ENCODE measurements around the gene EFCAB11. TPM values are rescaled to one million over a fixed set of nuclear protein-coding genes. Genes with fewer than 3 reads are reported as not detected.

EFCAB11 gene
- total RNA-seq, 1 experiment from 2014 or later: 18.1 TPM

- H3K4me2 ChIP-seq (ENCODE audit: low read length): no peak overlapping the region
- H2AFZ ChIP-seq (ENCODE audit: low read depth, low read length, poor library complexity, severe bottlenecking): no peak overlapping the region
- ChIA-PET RAD21 (ENCODE audit: low non-redundant PET in 1 of 2, low total read pairs in 2 of 2, uncharacterized antibody in 2 of 2, unreplicated experiment in 2 of 2) (no interaction called here), POLR2A (no interaction called here), CTCF (interaction anchor here (0.7 to 2.8 kb wide), 3 partner anchors 10 to 46 kb away, joined by 3 to 6 read pairs (median 3); no protein-coding TSS in a partner anchor)
- H3K9ac ChIP-seq (ENCODE audit: low read length): no peak overlapping the region
- no peak overlapping the region for H3K4me3 ChIP-seq (replicated peaks in 1 of 2; ENCODE audit: low read depth in 1 of 2, low read length in 2 of 2)
- DNase-seq (ENCODE audit: low read depth, low spot score) (no peak), ATAC-seq (no peak)
- no peaks in the 10 kb centered on the region; a peak in 1 of 4 replicates for H3K36me3 ChIP-seq (ENCODE audit: control insufficient read depth in 1 of 2, insufficient read depth in 2 of 2, low read length in 2 of 2)
- no TSS peak for BruUV-seq (replicated peaks)
- H3K9me2 ChIP-seq (ENCODE audit: insufficient read depth): no peaks in the 10 kb centered on the region
- no peaks in the 10 kb centered on the region for H3K27me3 ChIP-seq (ENCODE audit: insufficient read depth, low read length)
- no peaks in the 10 kb centered on the region for H4K20me1 ChIP-seq (ENCODE audit: insufficient read depth)
- H3K79me2 ChIP-seq (ENCODE audit: insufficient read depth, low read length): no peaks in the 10 kb centered on the region
- TF ChIP-seq RAD21 (IDR thresholded peaks at IDR 0.05; ENCODE audit: low read depth) (no peak), SP1 (IDR thresholded peaks at IDR 0.05; ENCODE audit: low read depth) (no peak), YY1 (IDR thresholded peaks at IDR 0.05; ENCODE audit: extremely low read depth, insufficient replicate concordance, low read depth, low read length) (no peak)
- H3K9me3 ChIP-seq (ENCODE audit: control insufficient read depth in 1 of 2, insufficient read depth in 1 of 2, low read depth in 1 of 2, low read length in 2 of 2): no peaks in the 10 kb centered on the region
- intact Hi-C loops (cut with micrococcal nuclease): no loop called here
- H3K4me1 ChIP-seq (ENCODE audit: control insufficient read depth in 1 of 2, insufficient read depth in 2 of 2, low read length in 2 of 2): no peaks in the 10 kb centered on the region
- no peak overlapping the region for H3K27ac ChIP-seq (ENCODE audit: low read depth, low read length)
Observed at GRCh38 chr14:89927186-89927865, 27.2 kb downstream of the EFCAB11 start.

DNA sequence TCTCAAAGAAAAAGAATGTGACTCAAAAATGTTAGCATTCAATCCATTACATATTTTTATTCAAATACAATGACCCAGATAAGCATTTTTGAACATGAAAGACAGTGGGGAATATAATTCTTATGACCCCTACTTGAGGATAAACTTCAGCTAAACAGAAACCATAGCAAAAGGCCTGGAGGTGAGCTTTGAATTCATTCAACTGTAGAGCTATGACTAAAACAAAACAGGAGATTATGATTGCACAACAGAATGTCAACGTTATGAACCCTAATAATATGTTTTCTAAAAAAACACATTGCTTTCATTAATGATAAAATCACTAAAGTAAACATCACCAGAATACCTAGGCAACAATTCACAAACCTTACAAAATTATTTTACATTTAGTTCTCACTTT is 27.8 kb downstream of the EFCAB11 start:
- no peak overlapping the region for H3K4me2 ChIP-seq (ENCODE audit: low read length)
- H3K9ac ChIP-seq (ENCODE audit: low read length): no peak overlapping the region
- H3K9me3 ChIP-seq (ENCODE audit: control insufficient read depth in 1 of 2, insufficient read depth in 1 of 2, low read depth in 1 of 2, low read length in 2 of 2): no peaks in the 10 kb centered on the region
- no peaks in the 10 kb centered on the region for H3K9me2 ChIP-seq (ENCODE audit: insufficient read depth)
- no peak overlapping the region for H3K4me3 ChIP-seq (replicated peaks in 1 of 2; ENCODE audit: low read depth in 1 of 2, low read length in 2 of 2)
- ATAC-seq (no peak), DNase-seq (ENCODE audit: low read depth, low spot score) (no peak)
- no peaks in the 10 kb centered on the region for H4K20me1 ChIP-seq (ENCODE audit: insufficient read depth)
- POLR2A ChIA-PET: no interaction called here
- H3K36me3 ChIP-seq (ENCODE audit: control insufficient read depth in 1 of 2, insufficient read depth in 2 of 2, low read length in 2 of 2): no peaks in the 10 kb centered on the region; a peak in 1 of 4 replicates
- no peaks in the 10 kb centered on the region for H3K4me1 ChIP-seq (ENCODE audit: control insufficient read depth in 1 of 2, insufficient read depth in 2 of 2, low read length in 2 of 2)
- intact Hi-C loops (cut with micrococcal nuclease): no loop called here
- no peak overlapping the region for H2AFZ ChIP-seq (ENCODE audit: low read depth, low read length, poor library complexity, severe bottlenecking)
- H3K27me3 ChIP-seq (ENCODE audit: insufficient read depth, low read length): no peaks in the 10 kb centered on the region
- H3K79me2 ChIP-seq (ENCODE audit: insufficient read depth, low read length): no peaks in the 10 kb centered on the region
- CTCF ChIA-PET: interaction anchor here (1.1 to 2.8 kb wide), 2 partner anchors 10 to 46 kb away, joined by 3 to 6 read pairs; no protein-coding TSS in a partner anchor
- no peak overlapping the region for H3K27ac ChIP-seq (ENCODE audit: low read depth, low read length)
- RAD21 ChIA-PET (ENCODE audit: low non-redundant PET in 1 of 2, low total read pairs in 2 of 2, uncharacterized antibody in 2 of 2, unreplicated experiment in 2 of 2): no interaction called here
- TF ChIP-seq SIN3A (IDR thresholded peaks at IDR 0.05; ENCODE audit: low read depth): no peak
- no peak for TF ChIP-seq POLR2AphosphoS5 (IDR thresholded peaks at IDR 0.05; ENCODE audit: low read depth, low read length)
- TF ChIP-seq ZFX (IDR thresholded peaks at IDR 0.05): no peak
- TF ChIP-seq, protein P1, sequence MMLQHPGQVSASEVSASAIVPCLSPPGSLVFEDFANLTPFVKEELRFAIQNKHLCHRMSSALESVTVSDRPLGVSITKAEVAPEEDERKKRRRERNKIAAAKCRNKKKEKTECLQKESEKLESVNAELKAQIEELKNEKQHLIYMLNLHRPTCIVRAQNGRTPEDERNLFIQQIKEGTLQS (IDR thresholded peaks at IDR 0.05): no peak
- TF ChIP-seq ZBTB33 (IDR thresholded peaks at IDR 0.05; ENCODE audit: extremely low read depth, insufficient replicate concordance, low read length): no peak
- TF ChIP-seq CTCF (IDR thresholded peaks at IDR 0.05 in 2 of 3, conservative IDR thresholded peaks at IDR 0.05 in 1 of 3; ENCODE audit: borderline replicate concordance in 1 of 3, insufficient read depth in 1 of 3, low read depth in 2 of 3, low read length in 2 of 3): no peak
- no peak for TF ChIP-seq RAD21 (IDR thresholded peaks at IDR 0.05; ENCODE audit: low read depth)
- no peak for TF ChIP-seq EGR1 (IDR thresholded peaks at IDR 0.05; ENCODE audit: low read depth)
- TF ChIP-seq POLR2A (IDR thresholded peaks at IDR 0.05; ENCODE audit: borderline replicate concordance, extremely low read depth, insufficient read depth, insufficient read length): no peak
- no peak for TF ChIP-seq CEBPB (IDR thresholded peaks at IDR 0.05; ENCODE audit: low read depth)
- no peak for TF ChIP-seq SP1 (IDR thresholded peaks at IDR 0.05; ENCODE audit: low read depth)
- TF ChIP-seq FOSL1 (IDR thresholded peaks at IDR 0.05; ENCODE audit: low read depth): no peak
- TF ChIP-seq MAX (IDR thresholded peaks at IDR 0.05): no peak
- TF ChIP-seq JUND (IDR thresholded peaks at IDR 0.05): no peak
- no peak for TF ChIP-seq YY1 (IDR thresholded peaks at IDR 0.05; ENCODE audit: extremely low read depth, insufficient replicate concordance, low read depth, low read length)
- no peak for TF ChIP-seq EZH2phosphoT487 (IDR thresholded peaks at IDR 0.05; ENCODE audit: borderline replicate concordance)
- no peak for TF ChIP-seq SRF (IDR thresholded peaks at IDR 0.05; ENCODE audit: low read depth)
- no TSS peak for BruUV-seq (replicated peaks)
